Skin epidermis (tissue), 12 donors: Measurements from ENCODE around the gene SCYL1.
A peak's percentile ranks its signal among the peaks of the same experiment; 100 is the strongest.

Source experiments
- H3K27ac ChIP-seq, 21 experiments: fragments of 200-600 bp; sonication (generic) in 11 of 21; one replicate each; pipeline ENCODE4 v1.5.0; 2020; ENCODE audit warnings: mild to moderate bottlenecking in 3 of 21, inconsistent platforms in 2 of 21, moderate library complexity in 2 of 21
- H3K4me3 ChIP-seq, 7 experiments: fragments of 200-600 bp; sonication (generic) in 2 of 7; one replicate each; pipeline ENCODE4 v1.5.0; 2020; ENCODE audit warnings: inconsistent platforms in 2 of 7, mild to moderate bottlenecking in 2 of 7, moderate library complexity in 1 of 7

The SCYL1 gene

GRCh38 chr11:65546217-65546958 lies 21.5 kb downstream of the SCYL1 start:
- H3K27ac ChIP-seq, result peak overlapping the region in 18 of 21 experiments; percentile 11 to 80 (median 66)
- H3K4me3 ChIP-seq, result peak overlapping the region; percentile 18 to 43 (median 35)

- H3K27ac ChIP-seq, result peak overlapping the region in 3 of 21 experiments; percentile 0 to 77 (median 76)
- no peak overlapping the region for H3K4me3 ChIP-seq
Measured at GRCh38 chr11:65547446-65548125, 22.7 kb downstream of the SCYL1 start.

GRCh38 chr11:65548395-65548794 lies 23.5 kb downstream of the SCYL1 start:
- Histone ChIP-seq H3K4me3 (no peak overlapping the region), H3K27ac (peak overlapping the region in 1 of 21 experiments; percentile 3)

DNA sequence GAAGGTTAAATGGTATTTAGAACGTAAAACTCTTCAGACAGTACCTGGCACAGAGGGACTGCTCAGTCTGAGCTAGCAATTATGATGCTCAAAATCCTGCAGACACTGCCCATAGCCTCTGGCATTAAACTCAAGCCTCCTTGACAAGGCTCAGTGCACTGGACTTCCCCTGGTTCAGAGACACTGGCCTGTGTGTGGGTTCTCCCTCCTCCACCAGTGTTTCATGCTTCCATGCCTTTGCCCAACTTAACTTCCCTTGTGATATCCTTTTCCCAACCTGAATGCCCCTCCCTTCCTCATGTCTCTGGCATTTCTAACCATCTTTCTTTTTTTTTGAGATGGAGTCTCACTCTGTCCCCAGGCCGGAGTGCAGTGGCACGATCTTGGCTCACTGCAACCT lies 24.2 kb downstream of the SCYL1 start:
- H3K27ac ChIP-seq, result no peak overlapping the region

GRCh38 chr11:65551572-65552387 lies 26.9 kb downstream of the SCYL1 start:
- no peak overlapping the region for H3K27ac ChIP-seq

More for the DNA sequence above, 24.2 kb downstream of the SCYL1 start:
- no peak overlapping the region for H3K4me3 ChIP-seq

GRCh38 chr11:65552388-65552951 lies 27.6 kb downstream of the SCYL1 start:
- Histone ChIP-seq H3K27ac (peak overlapping the region in 2 of 21 experiments; percentile 31 to 73), H3K4me3 (no peak overlapping the region)

More at GRCh38 chr11:65551572-65552387, 26.9 kb downstream of the SCYL1 start:
- no peak overlapping the region for H3K4me3 ChIP-seq

GRCh38 chr11:65553301-65554001 lies 28.6 kb downstream of the SCYL1 start:
- Histone ChIP-seq H3K27ac (peak overlapping the region in 7 of 21 experiments; percentile 3 to 73 (median 41)), H3K4me3 (no peak overlapping the region)

- Histone ChIP-seq H3K27ac (peak overlapping the region in 8 of 21 experiments; percentile 3 to 73 (median 41)), H3K4me3 (no peak overlapping the region)
Measured at GRCh38 chr11:65554057-65554818, 29.4 kb downstream of the SCYL1 start.

DNA sequence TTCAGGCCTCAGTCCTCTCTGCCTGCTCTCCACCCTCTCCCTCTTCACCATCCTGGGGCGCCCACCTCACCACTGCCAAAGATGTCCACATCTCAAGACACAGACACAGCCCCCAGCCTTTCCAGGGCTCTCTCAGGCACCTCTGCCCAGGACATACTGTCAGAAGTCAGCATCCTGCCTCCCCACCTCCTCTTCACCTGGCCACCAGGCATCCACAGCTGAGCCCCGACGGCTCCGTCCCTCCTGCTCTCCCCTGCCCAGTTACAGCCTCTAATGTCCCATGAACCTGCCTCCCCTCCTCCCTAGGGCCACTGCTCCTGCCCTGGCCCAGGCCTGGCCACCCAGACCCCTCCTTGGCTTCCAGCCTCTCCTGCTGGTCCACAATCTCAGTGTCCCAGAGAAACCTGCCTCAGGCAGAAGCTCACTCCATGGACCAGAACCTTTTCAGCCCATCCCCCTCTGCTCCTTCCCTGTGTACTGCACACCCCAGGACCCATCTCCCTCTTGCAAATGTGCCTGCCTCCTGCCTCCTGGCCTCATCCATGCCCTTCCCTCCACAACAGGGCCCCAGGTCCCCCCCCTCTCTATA lies 30.1 kb downstream of the SCYL1 start:
- H3K4me3 ChIP-seq, result no peak overlapping the region
- H3K27ac ChIP-seq, result peak overlapping the region in 10 of 21 experiments; percentile 18 to 83 (median 40)

- peak overlapping the region in 10 of 21 experiments; percentile 20 to 83 (median 42) for H3K27ac ChIP-seq
- no peak overlapping the region for H3K4me3 ChIP-seq
Measured at GRCh38 chr11:65555693-65556231, 30.9 kb downstream of the SCYL1 start.

DNA sequence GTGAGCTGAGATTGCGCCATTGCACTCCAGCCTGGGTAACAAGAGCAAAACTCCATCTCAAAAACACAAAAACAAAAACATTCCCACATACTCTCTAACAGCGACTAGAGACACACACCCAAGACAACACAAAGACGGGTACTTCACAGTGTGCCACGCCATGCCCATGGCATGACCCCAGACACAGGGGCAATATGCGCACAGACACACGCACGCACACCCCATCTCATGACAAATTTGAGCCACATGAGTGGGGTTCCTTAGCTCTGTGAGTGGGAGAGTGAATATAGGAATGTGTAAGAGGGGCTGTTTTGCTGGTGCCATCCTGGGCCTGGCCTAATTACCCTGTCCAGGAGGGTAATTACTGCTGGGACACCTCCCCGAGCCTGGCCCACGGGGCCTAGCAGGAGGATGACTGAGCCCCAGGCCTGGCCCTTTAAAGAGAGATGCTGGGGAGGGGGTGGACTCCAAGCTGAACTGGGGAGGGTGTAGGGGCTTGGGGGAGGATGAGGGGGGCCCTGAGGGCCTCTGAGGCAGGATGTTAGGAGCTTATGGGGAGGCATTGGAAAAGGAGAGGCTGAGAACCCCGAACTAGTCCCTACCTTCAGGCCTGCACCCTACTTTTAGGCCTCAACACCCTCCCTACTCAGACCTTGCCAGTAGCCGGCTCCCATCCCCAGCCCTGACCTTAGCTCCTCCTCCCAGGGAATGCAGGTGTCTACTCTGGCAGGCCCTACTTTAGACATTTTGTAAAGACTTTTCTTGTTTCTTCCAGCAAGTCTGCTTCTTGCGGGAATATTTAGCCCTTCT lies 31.8 kb downstream of the SCYL1 start:
- H3K4me3 ChIP-seq, result peak overlapping the region in 6 of 7 experiments; percentile 46 to 63 (median 52)
- H3K27ac ChIP-seq, result peak overlapping the region in 20 of 21 experiments; percentile 47 to 95 (median 86)

- Histone ChIP-seq H3K27ac (peak overlapping the region; percentile 32 to 95 (median 87)), H3K4me3 (peak overlapping the region; percentile 42 to 63 (median 50))
Measured at GRCh38 chr11:65557280-65558001, 32.6 kb downstream of the SCYL1 start.

DNA sequence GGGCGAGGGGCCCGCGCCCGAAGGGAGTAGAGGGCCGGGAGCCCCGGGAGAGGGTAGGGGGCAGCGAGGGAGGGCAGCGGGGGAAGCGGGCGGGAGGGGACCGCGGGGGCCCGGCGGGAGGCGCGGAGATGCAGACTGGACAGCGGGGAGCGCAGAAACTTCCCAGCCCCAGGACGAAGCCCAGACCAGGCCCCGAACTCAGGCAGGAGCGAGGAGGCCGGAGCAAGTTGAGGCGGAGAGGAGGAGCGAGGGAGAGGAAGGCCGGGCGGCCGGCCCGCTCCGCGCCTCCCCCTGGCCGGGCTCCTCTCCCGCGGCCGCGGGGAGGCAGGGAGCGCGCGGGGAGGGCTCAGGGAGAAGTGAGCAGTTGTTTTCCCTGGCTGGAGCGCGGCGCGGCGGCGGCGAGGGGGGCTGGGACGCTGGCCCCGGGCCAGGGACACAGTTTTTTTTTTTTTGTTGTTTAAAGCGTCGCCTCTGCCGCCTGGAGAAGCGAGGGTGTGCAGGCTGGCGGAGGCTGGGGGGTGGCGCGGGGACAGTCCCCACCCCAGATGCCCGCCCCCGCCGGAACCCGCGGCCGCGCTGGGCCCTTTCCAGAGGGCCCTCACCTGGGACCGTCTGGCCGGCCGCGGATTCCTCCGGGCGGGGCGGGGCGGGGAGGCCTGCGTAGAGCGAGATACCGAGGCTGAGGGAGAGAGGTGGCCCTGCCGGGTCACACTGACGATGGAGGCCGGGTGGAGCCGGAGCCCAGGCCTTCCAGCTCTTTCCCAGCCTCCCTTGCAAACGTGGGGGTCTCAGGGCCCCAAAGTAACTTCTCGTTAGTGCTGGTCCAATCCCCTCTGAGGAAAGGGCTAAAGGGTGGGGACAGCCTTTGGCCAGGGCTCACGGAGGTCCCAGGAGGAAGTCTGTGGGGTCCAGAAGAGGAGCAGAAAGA lies 33.4 kb downstream of the SCYL1 start, which contains the start of gene LTBP3:
TSS of gene LTBP3 (minus strand) at position 358 of the 928 bp plus-strand sequence. CDS start 400 bp downstream, outside the sequence.
- Histone ChIP-seq H3K4me3 (peak within 1 kb of the TSS; percentile 42 to 63 (median 50)), H3K27ac (peak within 1 kb of the TSS; percentile 34 to 95 (median 87))

DNA sequence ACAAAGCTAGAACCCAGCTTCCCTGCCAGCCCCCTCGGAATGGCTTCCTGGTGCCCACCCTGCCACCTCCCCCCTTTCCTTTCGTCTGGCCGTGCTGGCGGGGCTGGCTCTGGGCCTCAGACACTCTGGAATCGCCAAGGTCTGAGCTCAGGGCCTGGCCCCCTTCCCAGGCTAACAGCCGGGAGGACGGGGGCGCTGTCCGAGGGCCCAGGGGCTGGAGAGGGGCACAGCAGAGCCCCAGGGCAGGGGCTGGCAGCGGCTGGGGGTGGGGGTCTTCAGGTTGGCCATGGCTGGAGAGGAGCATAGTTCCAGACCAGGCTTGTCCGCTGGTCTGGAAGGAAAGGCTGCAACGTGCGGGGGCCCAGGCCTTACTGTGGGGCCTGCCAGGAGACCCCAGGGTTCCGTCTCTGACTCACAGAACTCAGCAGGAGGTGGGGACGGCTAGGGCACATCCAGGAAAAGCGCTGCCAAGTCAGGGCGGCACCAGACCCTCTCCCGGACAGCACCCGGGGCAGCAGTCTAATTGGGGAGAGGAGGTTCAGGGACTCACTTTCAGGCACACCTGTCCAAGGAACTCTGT lies 34.1 kb downstream of the SCYL1 start:
- H3K4me3 ChIP-seq, result peak overlapping the region in 5 of 7 experiments; percentile 46 to 63 (median 53)
- H3K27ac ChIP-seq, result peak overlapping the region; percentile 34 to 95 (median 87)
